Activated CD8-positive, alpha-beta memory T cell treated with anti-CD3 and anti-CD28 coated beads, Interleukin-2, amount 10 ng/mL, durations not matched to agents 7 days and 5 days (primary cell): Measurements from ENCODE around the gene ZDHHC18. TPM values are rescaled to one million over a fixed set of nuclear protein-coding genes. Genes with fewer than 3 reads are reported as not detected.
A peak's percentile ranks its signal among the peaks of the same experiment; 100 is the strongest.

ENCODE experiments used
- ATAC-seq: fragments of 150-1000 bp; cut with Tn5 transposase; one replicate; pipeline ENCODE4 v1.10.0; 2021; ENCODE audit warnings: moderate library complexity
- CTCF ChIA-PET: fragments of 350-600 bp; sonication (Branson Sonifier 250); formaldehyde crosslinking; loops from one replicate; lab custom pipeline; 2021; ENCODE audit warnings: antibody characterized with exemption; lab: Charles Lee
- DNase-seq: peaks from one replicate; pipeline ENCODE4 v3.0.0-alpha.2; 2020
- H3K27ac Mint-ChIP-seq: one replicate; pipeline ENCODE4 v1.8.0; 2021; ENCODE audit warnings: mild to moderate bottlenecking, mixed read lengths
- H3K27me3 Mint-ChIP-seq: one replicate; pipeline ENCODE4 v1.8.0; 2021; ENCODE audit warnings: mixed read lengths
- H3K36me3 Mint-ChIP-seq: one replicate; pipeline ENCODE4 v1.8.0; 2021; ENCODE audit warnings: mild to moderate bottlenecking, mixed read lengths
- H3K4me1 Mint-ChIP-seq: one replicate; pipeline ENCODE4 v1.8.0; 2021; ENCODE audit warnings: mixed read lengths
- H3K4me3 Mint-ChIP-seq: one replicate; pipeline ENCODE4 v1.8.0; 2021; ENCODE audit warnings: mild to moderate bottlenecking, moderate library complexity, mixed read lengths
- H3K9me3 Mint-ChIP-seq: one replicate; pipeline ENCODE4 v1.8.0; 2022; ENCODE audit warnings: low read depth, mixed read lengths
- total RNA-seq, 2 experiments: library from RNA; stranded (reverse); gene quantifications; one replicate each; pipeline ENCODE4 v1.2.3, GENCODE V29; 2021

ZDHHC18 gene, protein sequence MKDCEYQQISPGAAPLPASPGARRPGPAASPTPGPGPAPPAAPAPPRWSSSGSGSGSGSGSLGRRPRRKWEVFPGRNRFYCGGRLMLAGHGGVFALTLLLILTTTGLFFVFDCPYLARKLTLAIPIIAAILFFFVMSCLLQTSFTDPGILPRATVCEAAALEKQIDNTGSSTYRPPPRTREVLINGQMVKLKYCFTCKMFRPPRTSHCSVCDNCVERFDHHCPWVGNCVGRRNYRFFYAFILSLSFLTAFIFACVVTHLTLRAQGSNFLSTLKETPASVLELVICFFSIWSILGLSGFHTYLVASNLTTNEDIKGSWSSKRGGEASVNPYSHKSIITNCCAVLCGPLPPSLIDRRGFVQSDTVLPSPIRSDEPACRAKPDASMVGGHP
- total RNA-seq, result 10 to 100 TPM; 53.1 to 54.9 TPM

DNA sequence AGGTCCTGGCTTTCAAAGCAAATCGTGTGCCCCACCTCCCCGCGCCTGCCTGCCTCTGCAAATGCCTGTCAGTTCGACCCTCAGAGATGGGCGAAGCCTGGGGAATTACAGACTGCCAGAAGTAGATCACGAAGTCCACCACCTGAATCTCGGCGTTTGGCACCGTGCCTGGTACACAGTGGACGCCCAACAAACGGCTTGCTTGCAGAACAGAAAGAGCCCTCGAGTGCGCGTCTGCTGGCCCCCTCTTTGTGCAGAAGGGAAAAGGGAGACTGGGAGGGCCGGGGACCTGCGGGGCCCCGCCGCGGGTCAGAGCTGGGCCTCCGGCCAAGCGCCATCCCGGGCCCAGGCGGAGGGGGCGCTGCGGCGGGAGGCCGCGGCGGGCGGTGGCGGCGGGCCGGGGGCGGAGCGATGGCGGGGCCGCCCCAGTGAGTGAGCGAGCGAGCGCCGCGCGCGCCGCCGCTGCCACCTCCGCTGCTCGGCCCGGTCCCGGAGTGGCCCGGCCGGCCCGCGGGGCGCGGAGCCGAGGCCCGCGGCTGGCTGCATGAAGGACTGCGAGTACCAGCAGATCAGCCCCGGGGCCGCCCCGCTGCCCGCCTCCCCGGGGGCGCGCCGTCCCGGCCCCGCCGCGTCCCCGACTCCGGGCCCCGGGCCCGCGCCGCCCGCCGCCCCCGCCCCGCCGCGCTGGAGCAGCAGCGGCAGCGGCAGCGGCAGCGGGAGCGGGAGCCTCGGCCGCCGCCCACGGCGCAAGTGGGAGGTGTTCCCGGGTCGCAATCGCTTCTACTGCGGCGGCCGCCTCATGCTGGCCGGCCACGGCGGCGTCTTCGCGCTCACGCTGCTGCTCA lies at the start of gene ZDHHC18:
TSS of gene ZDHHC18 (plus strand) at position 428 of the 845 bp plus-strand sequence. CDS start at position 545, 117 bp downstream.
- CTCF ChIA-PET, result interaction anchor here (0.6 to 8.1 kb wide), 6 partner anchors 8 to 63 kb away, joined by 3 to 108 read pairs (median 8); partner anchors contain the start of gene GPN2
- Mint-ChIP-seq H3K4me1 (peaks cover 52% of the 10 kb centered on the region), H3K9me3 (no peaks in the 10 kb centered on the region), H3K4me3 (peak within 1 kb of the TSS; percentile 90), H3K27ac (peak within 1 kb of the TSS; percentile 85), H3K27me3 (no peaks in the 10 kb centered on the region), H3K36me3 (peaks cover 12% of the 10 kb centered on the region)
- peak; percentile 70 for DNase-seq
- peak; percentile 93 for ATAC-seq

DNA sequence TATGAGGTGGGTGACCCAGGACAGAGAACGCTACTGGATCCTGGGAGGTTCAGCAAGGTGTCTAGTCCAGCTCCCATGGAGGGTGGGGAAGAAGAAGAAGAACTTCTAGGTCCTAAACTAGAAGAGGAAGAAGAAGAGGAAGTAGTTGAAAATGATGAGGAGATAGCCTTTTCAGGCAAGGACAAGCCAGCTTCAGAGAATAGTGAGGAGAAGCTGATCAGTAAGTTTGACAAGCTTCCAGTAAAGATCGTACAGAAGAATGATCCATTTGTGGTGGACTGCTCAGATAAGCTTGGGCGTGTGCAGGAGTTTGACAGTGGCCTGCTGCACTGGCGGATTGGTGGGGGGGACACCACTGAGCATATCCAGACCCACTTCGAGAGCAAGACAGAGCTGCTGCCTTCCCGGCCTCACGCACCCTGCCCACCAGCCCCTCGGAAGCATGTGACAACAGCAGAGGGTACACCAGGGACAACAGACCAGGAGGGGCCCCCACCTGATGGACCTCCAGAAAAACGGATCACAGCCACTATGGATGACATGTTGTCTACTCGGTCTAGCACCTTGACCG lies 47.3 kb upstream of the ZDHHC18 start:
- CTCF ChIA-PET, result interaction anchor here (0.8 to 2.1 kb wide), 4 partner anchors 10 to 120 kb away, joined by 3 to 7 read pairs (median 4); no protein-coding TSS in a partner anchor
- ATAC-seq, result no peak

DNA sequence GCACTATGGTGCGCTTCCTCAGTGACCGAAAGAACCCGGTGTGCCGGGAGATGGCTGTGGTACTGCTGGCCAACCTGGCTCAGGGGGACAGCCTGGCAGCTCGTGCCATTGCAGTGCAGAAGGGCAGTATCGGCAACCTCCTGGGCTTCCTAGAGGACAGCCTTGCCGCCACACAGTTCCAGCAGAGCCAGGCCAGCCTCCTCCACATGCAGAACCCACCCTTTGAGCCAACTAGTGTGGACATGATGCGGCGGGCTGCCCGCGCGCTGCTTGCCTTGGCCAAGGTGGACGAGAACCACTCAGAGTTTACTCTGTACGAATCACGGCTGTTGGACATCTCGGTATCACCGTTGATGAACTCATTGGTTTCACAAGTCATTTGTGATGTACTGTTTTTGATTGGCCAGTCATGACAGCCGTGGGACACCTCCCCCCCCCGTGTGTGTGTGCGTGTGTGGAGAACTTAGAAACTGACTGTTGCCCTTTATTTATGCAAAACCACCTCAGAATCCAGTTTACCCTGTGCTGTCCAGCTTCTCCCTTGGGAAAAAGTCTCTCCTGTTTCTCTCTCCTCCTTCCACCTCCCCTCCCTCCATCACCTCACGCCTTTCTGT lies 46.0 kb upstream of the ZDHHC18 start:
- CTCF ChIA-PET, result interaction anchor here (0.7 to 1.3 kb wide), 3 partner anchors 16 to 253 kb away, joined by 3 to 4 read pairs (median 3); no protein-coding TSS in a partner anchor
- H3K27me3 Mint-ChIP-seq, result peaks cover 2% of the 10 kb centered on the region
- peaks cover 51% of the 10 kb centered on the region for H3K36me3 Mint-ChIP-seq
- peaks cover 10% of the 10 kb centered on the region for H3K4me1 Mint-ChIP-seq
- no peak for ATAC-seq
- H3K9me3 Mint-ChIP-seq, result no peaks in the 10 kb centered on the region
- H3K4me3 Mint-ChIP-seq, result no peak overlapping the region
- no peak overlapping the region for H3K27ac Mint-ChIP-seq
- no peak for DNase-seq

More for the DNA sequence above, 47.3 kb upstream of the ZDHHC18 start:
- Mint-ChIP-seq H3K4me1 (no peaks in the 10 kb centered on the region), H3K27me3 (no peaks in the 10 kb centered on the region), H3K27ac (peak overlapping the region; percentile 5), H3K4me3 (no peak overlapping the region), H3K9me3 (no peaks in the 10 kb centered on the region), H3K36me3 (peaks cover 61% of the 10 kb centered on the region)
- no peak for DNase-seq

DNA sequence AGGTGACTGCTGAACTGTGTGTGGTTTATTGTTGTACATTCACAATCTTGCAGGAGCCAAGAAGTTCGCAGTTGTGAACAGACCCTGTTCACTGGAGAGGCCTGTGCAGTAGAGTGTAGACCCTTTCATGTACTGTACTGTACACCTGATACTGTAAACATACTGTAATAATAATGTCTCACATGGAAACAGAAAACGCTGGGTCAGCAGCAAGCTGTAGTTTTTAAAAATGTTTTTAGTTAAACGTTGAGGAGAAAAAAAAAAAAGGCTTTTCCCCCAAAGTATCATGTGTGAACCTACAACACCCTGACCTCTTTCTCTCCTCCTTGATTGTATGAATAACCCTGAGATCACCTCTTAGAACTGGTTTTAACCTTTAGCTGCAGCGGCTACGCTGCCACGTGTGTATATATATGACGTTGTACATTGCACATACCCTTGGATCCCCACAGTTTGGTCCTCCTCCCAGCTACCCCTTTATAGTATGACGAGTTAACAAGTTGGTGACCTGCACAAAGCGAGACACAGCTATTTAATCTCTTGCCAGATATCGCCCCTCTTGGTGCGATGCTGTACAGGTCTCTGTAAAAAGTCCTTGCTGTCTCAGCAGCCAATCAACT lies 45.2 kb upstream of the ZDHHC18 start:
- H3K36me3 Mint-ChIP-seq, result peaks cover 45% of the 10 kb centered on the region
- H3K27me3 Mint-ChIP-seq, result peaks cover 2% of the 10 kb centered on the region
- ATAC-seq (no peak), DNase-seq (no peak)
- peaks cover 18% of the 10 kb centered on the region for H3K4me1 Mint-ChIP-seq
- H3K9me3 Mint-ChIP-seq, result no peaks in the 10 kb centered on the region
- no peak overlapping the region for H3K27ac Mint-ChIP-seq
- CTCF ChIA-PET, result interaction anchor here (0.7 to 1.3 kb wide), 4 partner anchors 28 to 254 kb away, joined by 3 read pairs; no protein-coding TSS in a partner anchor
- H3K4me3 Mint-ChIP-seq, result no peak overlapping the region

DNA sequence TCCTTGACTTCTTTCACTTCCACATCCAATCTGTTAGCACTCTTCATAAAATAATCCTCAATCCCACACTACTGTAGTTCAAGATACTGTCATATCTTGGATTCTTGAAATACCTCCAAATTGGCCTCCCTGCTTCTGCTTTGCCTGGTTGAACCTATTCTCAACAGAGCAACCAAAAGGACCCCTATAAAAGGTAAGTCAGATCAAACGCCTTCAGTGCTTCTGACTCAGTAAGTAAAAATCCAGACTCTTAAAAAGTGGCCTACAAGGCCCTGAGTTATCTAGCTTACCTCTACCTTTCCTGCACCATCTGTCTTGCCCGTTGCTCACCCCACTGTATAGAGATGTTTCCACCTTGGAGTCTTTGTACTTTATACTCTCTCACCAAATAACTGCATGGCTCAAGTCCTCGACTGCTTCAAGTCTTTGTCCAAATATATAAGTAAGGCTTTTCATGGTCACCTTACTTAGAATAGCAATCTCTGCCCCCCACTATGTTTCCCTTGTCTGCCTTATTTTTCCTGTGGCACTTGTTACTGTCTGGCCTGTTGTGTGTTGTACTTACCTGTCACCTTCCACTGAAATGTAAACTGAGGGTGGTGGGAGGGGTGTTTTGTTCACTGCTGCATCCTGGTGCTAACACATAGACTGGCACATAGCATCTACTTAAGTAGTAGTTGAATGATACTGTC lies 43.8 kb upstream of the ZDHHC18 start:
- no peak for ATAC-seq
- CTCF ChIA-PET, result interaction anchor here (1.3 kb wide), 1 partner anchor 84 kb away, joined by 3 read pairs; no protein-coding TSS in a partner anchor

DNA sequence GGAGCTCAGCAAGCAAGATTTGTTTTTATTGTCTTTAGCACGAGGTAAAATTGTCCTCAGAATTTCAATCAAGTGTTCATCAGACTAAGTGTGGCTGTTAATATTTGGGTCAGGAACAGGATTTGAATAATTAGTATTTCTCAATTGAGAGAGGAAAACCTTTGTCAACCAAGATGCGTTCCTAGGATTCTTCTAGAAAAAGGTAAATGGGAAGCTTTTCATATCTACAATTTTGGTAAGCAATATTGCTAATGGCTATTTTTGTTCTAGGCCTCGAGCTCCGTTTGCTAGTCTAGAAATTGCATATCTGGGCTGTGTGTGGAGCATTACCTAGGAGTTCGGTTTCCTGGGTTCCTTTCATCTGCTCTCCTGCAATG lies 42.9 kb upstream of the ZDHHC18 start:
- no peak for ATAC-seq
- H3K27ac Mint-ChIP-seq, result no peak overlapping the region
- H3K4me3 Mint-ChIP-seq, result no peak overlapping the region
- peaks cover 32% of the 10 kb centered on the region for H3K36me3 Mint-ChIP-seq
- peaks cover 32% of the 10 kb centered on the region for H3K4me1 Mint-ChIP-seq
- DNase-seq, result no peak
- peaks cover 2% of the 10 kb centered on the region for H3K27me3 Mint-ChIP-seq
- CTCF ChIA-PET, result interaction anchor here (8.8 kb wide), 1 partner anchor 181 kb away, joined by 272 read pairs; no protein-coding TSS in a partner anchor
- H3K9me3 Mint-ChIP-seq, result no peaks in the 10 kb centered on the region

More for the DNA sequence above, 43.8 kb upstream of the ZDHHC18 start:
- Mint-ChIP-seq H3K4me1 (peaks cover 29% of the 10 kb centered on the region), H3K36me3 (peaks cover 39% of the 10 kb centered on the region), H3K27me3 (peaks cover 2% of the 10 kb centered on the region), H3K9me3 (no peaks in the 10 kb centered on the region), H3K27ac (no peak overlapping the region), H3K4me3 (no peak overlapping the region)
- DNase-seq, result no peak

DNA sequence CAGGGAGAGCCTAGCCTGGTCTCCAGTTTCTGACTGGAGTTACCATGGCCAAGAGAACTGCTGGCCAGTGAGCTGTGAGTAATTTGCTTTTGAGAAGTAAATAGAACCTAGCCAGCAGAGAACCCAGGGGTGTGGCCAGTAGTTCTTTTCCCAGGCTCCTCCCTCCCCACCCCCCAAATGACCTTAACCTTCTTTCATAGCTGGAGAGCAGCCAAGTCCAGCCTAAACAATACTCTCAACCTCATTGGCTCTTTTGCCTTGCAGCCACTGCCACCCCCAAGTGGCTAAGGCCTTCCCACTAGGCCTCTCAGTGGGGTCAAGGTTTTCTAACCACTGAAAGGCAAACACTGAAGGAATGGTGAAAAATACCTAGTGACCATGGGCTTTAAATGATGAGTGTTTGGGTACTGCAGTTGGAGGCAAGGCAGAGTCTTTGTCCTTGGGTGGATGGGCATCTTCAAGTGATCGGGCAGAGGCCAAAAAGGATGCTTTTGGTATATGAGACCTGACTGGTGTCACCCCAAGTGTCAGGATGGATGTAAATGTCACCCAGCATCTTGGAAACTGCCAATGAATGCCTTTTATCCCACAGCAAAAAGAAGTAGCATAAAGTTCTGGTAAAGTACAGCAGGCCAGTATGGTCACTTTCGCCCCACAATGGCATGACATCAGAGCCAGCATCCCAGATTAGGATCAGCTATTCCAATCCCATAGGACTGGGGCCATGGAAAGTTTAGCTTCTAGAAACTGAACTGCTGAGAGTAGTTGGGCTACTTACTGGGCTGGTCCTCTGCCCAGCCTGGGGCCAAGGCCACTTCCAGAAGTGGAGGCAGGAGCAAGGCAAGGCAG lies 42.2 kb upstream of the ZDHHC18 start:
- Mint-ChIP-seq H3K27ac (no peak overlapping the region), H3K4me1 (peaks cover 38% of the 10 kb centered on the region), H3K36me3 (peaks cover 27% of the 10 kb centered on the region), H3K9me3 (no peaks in the 10 kb centered on the region), H3K4me3 (no peak overlapping the region), H3K27me3 (peaks cover 2% of the 10 kb centered on the region)
- CTCF ChIA-PET, result interaction anchor here (1.0 to 8.8 kb wide), 4 partner anchors 86 to 192 kb away, joined by 3 to 272 read pairs (median 4); no protein-coding TSS in a partner anchor
- no peak for ATAC-seq
- DNase-seq, result no peak

DNA sequence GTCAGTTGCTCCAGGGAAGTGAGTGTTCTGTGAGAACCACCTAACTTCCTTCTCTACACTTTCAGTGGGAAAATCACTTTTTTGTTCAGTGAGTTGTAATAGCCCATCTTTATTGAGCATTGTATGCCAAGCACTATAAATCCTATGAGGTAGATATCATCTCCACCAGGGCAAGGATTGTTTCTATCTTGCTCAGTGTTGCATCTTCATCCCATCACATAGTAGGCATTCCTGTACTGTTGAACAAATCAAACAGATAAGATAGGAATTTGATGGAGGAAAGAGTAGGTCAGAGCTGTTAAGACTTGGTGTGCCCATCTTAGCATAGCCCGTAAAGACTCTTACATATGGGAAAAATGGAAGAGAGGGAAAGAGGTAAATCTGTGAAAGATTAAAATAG lies 41.6 kb upstream of the ZDHHC18 start:
- CTCF ChIA-PET, result interaction anchor here (1.0 to 8.8 kb wide), 7 partner anchors 45 to 192 kb away, joined by 3 to 272 read pairs (median 6); no protein-coding TSS in a partner anchor
- H3K4me3 Mint-ChIP-seq, result no peak overlapping the region
- H3K4me1 Mint-ChIP-seq, result peaks cover 45% of the 10 kb centered on the region

DNA sequence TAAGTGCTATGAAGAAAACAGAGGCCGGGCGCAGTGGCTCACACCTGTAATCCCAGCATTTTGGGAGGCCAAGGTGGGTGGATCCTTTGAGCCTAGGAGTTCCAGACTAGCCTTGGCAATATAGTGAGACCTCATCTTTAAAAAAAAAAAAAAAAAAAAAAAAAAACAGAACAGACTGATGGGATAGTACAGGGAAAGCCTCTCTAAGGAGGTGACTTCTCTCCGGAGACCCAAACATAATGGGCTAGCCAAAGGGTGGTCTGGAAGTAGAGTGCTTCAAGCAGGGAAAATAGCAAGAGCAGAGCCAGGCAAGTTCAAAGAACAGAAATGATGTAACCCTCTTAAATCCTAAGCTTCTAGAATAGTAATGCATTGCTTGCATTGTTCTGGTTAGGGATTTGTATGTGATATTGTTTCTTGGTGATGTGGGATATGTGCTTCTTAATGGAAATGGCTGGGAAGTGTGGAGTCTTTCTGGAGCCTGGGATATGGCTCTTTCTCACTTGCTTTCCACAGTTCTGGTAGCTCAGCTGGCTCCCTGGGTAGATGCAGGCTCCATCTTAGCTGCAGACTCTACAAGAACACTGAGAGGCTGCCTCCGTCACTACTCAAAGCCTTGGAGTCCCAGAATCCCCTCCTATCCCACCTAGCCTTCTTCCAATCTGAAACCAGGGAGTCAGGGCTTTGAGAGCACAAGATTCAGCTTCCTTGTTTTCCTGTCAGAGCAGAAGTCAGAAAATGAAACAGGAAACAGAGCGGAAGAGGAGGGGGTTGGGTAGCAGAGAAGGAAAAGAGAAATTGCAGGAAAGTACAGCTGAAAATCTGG lies 40.7 kb upstream of the ZDHHC18 start:
- peaks cover 21% of the 10 kb centered on the region for H3K36me3 Mint-ChIP-seq
- no peaks in the 10 kb centered on the region for H3K9me3 Mint-ChIP-seq
- H3K27me3 Mint-ChIP-seq, result peaks cover 2% of the 10 kb centered on the region
- DNase-seq (no peak), ATAC-seq (no peak)
- CTCF ChIA-PET, result interaction anchor here (0.7 to 8.8 kb wide), 13 partner anchors 14 to 251 kb away, joined by 3 to 272 read pairs (median 4); no protein-coding TSS in a partner anchor
- peaks cover 54% of the 10 kb centered on the region for H3K4me1 Mint-ChIP-seq
- peak overlapping the region; percentile 81 for H3K4me3 Mint-ChIP-seq
- H3K27ac Mint-ChIP-seq, result peak overlapping the region; percentile 100

More for the DNA sequence above, 41.6 kb upstream of the ZDHHC18 start:
- DNase-seq, result no peak
- no peaks in the 10 kb centered on the region for H3K9me3 Mint-ChIP-seq
- no peak overlapping the region for H3K27ac Mint-ChIP-seq
- ATAC-seq, result no peak
- peaks cover 2% of the 10 kb centered on the region for H3K27me3 Mint-ChIP-seq
- peaks cover 21% of the 10 kb centered on the region for H3K36me3 Mint-ChIP-seq
